Gastroesophageal sphincter (tissue), 2 donors: ENCODE data around the gene SERPINA12.

Experiments
- EP300 ChIP-seq: sonication (generic); formaldehyde crosslinking; IDR thresholded peaks from one replicate; pipeline ENCODE4 v1.6.1; 2017; ENCODE audit warnings: antibody characterized with exemption, mild to moderate bottlenecking
- POLR2A ChIP-seq, 2 donors: fragments of 450-650 bp; IDR thresholded peaks; one replicate each; pipeline ENCODE4 v1.6.1; 2017; ENCODE audit warnings: antibody characterized with exemption in 2 of 2, mild to moderate bottlenecking in 2 of 2, moderate library complexity in 1 of 2
- POLR2AphosphoS5 ChIP-seq: sonication (generic); formaldehyde crosslinking; IDR thresholded peaks from one replicate; pipeline ENCODE4 v1.6.1; 2017; ENCODE audit warnings: antibody characterized with exemption

GRCh38 chr14:94498215-94498614, 11.1 kb downstream of the SERPINA12 start:
- TF ChIP-seq POLR2AphosphoS5 (no peak), POLR2A (IDR thresholded peaks at IDR 0.05) (no peak), EP300 (no peak)
